Lower leg skin (tissue), 4 donors: ENCODE data around the gene DIS3L2. TPM values are rescaled to one million over a fixed set of nuclear protein-coding genes. Genes with fewer than 3 reads are reported as not detected.

ENCODE experiments used
- DNase-seq, 2 donors: peaks; one replicate each; pipeline ENCODE4 v3.0.0-alpha.2; 2019; ENCODE audit warnings: low spot score in 2 of 2
- H3K4me3 ChIP-seq: fragments of 200-600 bp; sonication (generic); 2 replicates; pipeline ENCODE4 v1.5.1; 2017; ENCODE audit warnings: mild to moderate bottlenecking, low read depth; ENCODE audit not compliant: poor library complexity, severe bottlenecking
- POLR2A ChIP-seq, 2 donors: fragments of 450-650 bp; IDR thresholded peaks; one replicate each; pipeline ENCODE4 v1.6.1; 2016 to 2017; ENCODE audit warnings: antibody characterized with exemption in 2 of 2, mild to moderate bottlenecking in 1 of 2, moderate library complexity in 1 of 2
- WGBS, 2 donors: methylation state at CpG; one replicate each; pipeline ENCODE4 v1.1.5; 2018; 5-methylcytosine and 5-hydroxymethylcytosine counted together
- intact Hi-C: fragments of 100-400 bp; cut with DNase I; formaldehyde crosslinking; loops from one replicate; pipeline ENCODE4 v1.15.0; 2023; ENCODE audit warnings: low total_unique reads
- total RNA-seq, 4 donors: library from RNA; depleted of rRNA; stranded (reverse); fragments of >200 nt; gene quantifications; one replicate each; pipeline ENCODE4 v1.1.0, GENCODE V29; 2016
- TF ChIP-seq, protein P1 (sequence below), 3 donors: fragments of 450-650 bp; IDR thresholded peaks; one replicate each; pipeline ENCODE4 v1.5.1; 2016; ENCODE audit warnings: antibody characterized with exemption in 3 of 3, mild to moderate bottlenecking in 3 of 3, moderate library complexity in 2 of 3

Gene DIS3L2
- total RNA-seq, 4 donors from 2014 or later, result 26.4 to 39.0 (median 34.4) TPM

DNA sequence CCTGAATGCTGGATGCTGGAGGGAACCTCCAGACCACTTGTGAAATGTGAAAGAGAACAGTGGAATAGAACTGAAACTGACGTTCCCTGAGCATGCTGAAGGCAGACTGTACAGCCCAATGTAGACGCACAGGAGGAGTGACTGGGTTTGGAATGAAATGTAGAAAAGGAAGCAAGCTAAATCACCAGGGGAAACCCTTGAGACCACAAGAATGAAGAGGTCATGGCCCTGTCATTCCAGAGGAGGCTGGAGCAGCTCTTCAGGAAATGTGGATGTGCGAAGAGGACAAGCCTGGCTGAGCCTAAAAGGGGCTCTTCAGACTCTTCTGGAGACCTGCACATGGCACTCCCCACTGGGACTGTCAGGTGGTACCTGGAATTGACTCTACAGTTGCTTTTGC lies 298.6 kb downstream of the DIS3L2 start:
- no peak overlapping the region for H3K4me3 ChIP-seq
- WGBS, 2 donors, result 68 to 82% methylated on average over 3 of the region's 3 CpGs
- DNase-seq, result no peak
- intact Hi-C loops, result loop anchor here (10.0 kb wide), 1 partner anchor 55 kb away; no protein-coding TSS in a partner anchor
- no peak for TF ChIP-seq POLR2A (IDR thresholded peaks at IDR 0.05)
- TF ChIP-seq, protein P1, sequence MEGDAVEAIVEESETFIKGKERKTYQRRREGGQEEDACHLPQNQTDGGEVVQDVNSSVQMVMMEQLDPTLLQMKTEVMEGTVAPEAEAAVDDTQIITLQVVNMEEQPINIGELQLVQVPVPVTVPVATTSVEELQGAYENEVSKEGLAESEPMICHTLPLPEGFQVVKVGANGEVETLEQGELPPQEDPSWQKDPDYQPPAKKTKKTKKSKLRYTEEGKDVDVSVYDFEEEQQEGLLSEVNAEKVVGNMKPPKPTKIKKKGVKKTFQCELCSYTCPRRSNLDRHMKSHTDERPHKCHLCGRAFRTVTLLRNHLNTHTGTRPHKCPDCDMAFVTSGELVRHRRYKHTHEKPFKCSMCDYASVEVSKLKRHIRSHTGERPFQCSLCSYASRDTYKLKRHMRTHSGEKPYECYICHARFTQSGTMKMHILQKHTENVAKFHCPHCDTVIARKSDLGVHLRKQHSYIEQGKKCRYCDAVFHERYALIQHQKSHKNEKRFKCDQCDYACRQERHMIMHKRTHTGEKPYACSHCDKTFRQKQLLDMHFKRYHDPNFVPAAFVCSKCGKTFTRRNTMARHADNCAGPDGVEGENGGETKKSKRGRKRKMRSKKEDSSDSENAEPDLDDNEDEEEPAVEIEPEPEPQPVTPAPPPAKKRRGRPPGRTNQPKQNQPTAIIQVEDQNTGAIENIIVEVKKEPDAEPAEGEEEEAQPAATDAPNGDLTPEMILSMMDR (IDR thresholded peaks at IDR 0.05), result no peak

DNA sequence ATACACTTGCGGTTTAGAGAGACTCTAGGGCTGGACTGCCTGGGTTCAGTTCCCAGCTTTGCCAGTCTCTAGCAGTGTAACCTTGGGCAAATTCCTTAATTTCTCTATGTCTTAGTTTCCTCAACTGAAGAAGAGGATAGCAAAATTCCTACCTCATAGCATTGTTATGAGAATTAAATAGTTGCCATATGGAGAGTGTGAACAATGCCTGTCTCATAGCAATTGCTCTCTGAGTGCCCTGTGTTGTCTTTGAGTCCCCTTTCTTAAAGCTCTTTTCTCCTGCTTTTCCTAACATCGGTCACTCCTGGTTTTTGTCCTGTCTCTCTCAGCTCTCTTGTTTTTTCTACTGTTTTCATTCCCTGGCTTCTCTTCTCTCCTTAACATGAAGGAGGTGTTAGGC lies 300.3 kb downstream of the DIS3L2 start:
- H3K4me3 ChIP-seq, result no peak overlapping the region
- TF ChIP-seq, protein P1 (IDR thresholded peaks at IDR 0.05), result no peak
- no peak for TF ChIP-seq POLR2A (IDR thresholded peaks at IDR 0.05)
- WGBS, 2 donors, result 89 to 100% methylated on average over 2 of the region's 2 CpGs
- DNase-seq, result no peak
- intact Hi-C loops, result loop anchor here (10.0 kb wide), 1 partner anchor 53 kb away; no protein-coding TSS in a partner anchor

DNA sequence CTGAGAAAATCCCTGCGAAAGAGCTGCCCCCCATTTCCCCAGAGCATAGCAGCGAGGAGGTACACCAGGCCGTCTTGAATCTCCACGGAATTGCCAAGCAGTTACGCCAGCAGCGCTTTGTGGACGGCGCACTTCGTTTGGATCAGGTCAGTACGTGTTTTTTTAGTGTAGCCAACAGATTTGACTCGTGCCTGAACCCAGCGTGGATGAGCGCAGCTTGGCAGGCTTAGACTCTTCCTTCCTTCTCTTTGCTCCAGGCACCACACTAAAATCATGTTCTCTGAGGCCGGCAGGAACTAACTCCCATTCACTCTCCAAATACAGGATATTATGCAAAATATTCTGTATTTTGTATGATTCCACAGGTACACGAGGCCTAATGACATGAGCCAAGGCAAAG lies 301.8 kb downstream of the DIS3L2 start:
- 53 to 76% methylated on average over 15 of the region's 15 CpGs for WGBS, 2 donors
- TF ChIP-seq, protein P1 (IDR thresholded peaks at IDR 0.05), result no peak
- no peak for TF ChIP-seq POLR2A (IDR thresholded peaks at IDR 0.05)
- no peak overlapping the region for H3K4me3 ChIP-seq
- DNase-seq, result no peak
- intact Hi-C loops, result loop anchor here (10.0 kb wide), 1 partner anchor 52 kb away; no protein-coding TSS in a partner anchor

DNA sequence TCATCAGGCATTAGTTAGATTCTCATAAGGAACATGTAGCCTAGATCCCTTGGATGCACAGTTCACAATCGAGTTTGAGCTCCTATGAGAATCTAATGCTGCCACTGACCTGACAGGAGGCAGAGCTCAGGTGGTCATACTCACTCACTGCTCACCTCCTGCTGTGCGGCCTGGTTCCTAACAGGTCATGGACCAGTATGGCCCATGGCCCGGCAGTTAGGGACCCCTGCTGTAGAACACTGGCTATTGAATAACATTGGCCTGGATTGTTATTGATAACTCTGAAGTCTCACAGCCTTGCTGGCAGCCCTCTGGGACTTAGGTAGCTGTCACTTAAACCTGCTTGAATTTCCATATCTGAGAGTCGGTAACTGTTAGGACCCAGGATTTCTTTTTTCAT lies 302.6 kb downstream of the DIS3L2 start:
- TF ChIP-seq, protein P1 (IDR thresholded peaks at IDR 0.05), result no peak
- TF ChIP-seq POLR2A (IDR thresholded peaks at IDR 0.05), result no peak
- no peak for DNase-seq
- intact Hi-C loops, result loop anchor here (10.0 kb wide), 1 partner anchor 51 kb away; no protein-coding TSS in a partner anchor
- WGBS, 2 donors, result 95 to 97% methylated on average over 4 of the region's 4 CpGs
- H3K4me3 ChIP-seq, result no peak overlapping the region

DNA sequence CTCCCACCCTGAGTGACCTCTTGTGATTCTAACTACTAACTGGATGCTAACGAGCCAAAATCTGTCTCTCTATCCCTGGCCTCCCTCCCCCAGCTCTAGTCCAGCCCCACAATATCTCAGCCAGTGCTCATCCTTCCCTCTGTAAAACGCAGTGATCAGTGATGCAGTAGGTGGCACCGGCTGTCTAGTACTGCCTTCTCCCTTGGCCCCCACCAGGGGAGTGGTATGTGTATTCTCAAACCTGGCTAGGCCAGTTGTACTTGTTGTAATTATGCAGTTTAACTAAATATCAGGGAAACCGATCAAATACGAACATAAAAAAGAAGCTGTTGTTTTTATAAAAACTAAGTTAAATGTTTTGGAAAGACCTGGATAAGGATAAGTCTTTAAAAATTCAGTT lies 303.8 kb downstream of the DIS3L2 start:
- WGBS, 2 donors, result 63 to 69% methylated on average over 5 of the region's 5 CpGs
- no peak overlapping the region for H3K4me3 ChIP-seq
- DNase-seq, result no peak
- TF ChIP-seq POLR2A (IDR thresholded peaks at IDR 0.05), result no peak
- TF ChIP-seq, protein P1 (IDR thresholded peaks at IDR 0.05), result no peak
- intact Hi-C loops, result loop anchor here (10.0 kb wide), 1 partner anchor 49 kb away; no protein-coding TSS in a partner anchor

DNA sequence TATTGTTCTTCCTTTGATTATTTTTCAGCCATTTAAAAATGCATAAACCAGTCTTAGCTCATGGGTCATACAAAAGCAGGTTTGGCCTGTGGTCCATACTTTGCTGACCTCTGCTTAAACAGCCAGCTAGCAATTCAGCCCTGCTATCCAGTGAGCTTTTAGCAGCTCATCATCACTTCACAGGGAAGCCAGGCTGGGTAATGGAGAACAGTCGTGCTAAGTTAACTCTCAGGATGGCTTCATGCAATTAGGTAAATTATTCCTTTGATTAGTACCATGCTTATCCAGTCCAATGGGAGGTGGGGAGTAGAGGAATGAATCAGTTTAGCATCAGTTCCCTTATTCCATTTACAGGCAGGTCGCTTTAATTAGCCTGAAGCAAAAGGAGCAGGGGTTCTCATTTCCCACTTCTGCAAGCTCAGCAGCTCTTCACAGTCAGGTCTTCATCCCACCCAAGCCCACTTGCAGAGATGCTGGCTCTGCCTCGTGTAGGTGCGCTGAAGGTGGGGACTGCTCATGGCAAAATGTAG lies 307.2 kb downstream of the DIS3L2 start:
- intact Hi-C loops, result loop anchor here (10.0 kb wide), 1 partner anchor 46 kb away; no protein-coding TSS in a partner anchor
- H3K4me3 ChIP-seq, result no peak overlapping the region
- TF ChIP-seq, protein P1 (IDR thresholded peaks at IDR 0.05), result no peak
- no peak for TF ChIP-seq POLR2A (IDR thresholded peaks at IDR 0.05)
- DNase-seq, result no peak
- 84 to 87% methylated on average over 4 of the region's 4 CpGs for WGBS, 2 donors
